Stimulated activated effector memory CD8-positive, alpha-beta T cell treated with anti-CD3 and anti-CD28 coated beads, Interleukin-12 subunit alpha, Interleukin-12 subunit beta, amount 100 ng/mL, for 72 hours (primary cell): ENCODE data around the gene ETV6.

Experiments
- ATAC-seq: fragments of 150-1000 bp; cut with Tn5 transposase; 2 replicates; pipeline ENCODE4 v1.10.0; 2021
- DNase-seq, 2 donors: peaks; one replicate each; pipeline ENCODE4 v3.0.0; 2021 to 2022; ENCODE audit warnings: low spot score in 2 of 2
- H3K27ac Mint-ChIP-seq: one replicate; pipeline ENCODE4 v1.8.0; 2022; ENCODE audit warnings: mild to moderate bottlenecking, mixed read lengths
- H3K36me3 Mint-ChIP-seq: one replicate; pipeline ENCODE4 v1.8.0; 2022; ENCODE audit warnings: mild to moderate bottlenecking, mixed read lengths
- H3K4me1 Mint-ChIP-seq: one replicate; pipeline ENCODE4 v1.8.0; 2022; ENCODE audit warnings: mixed read lengths
- H3K4me3 Mint-ChIP-seq: one replicate; pipeline ENCODE4 v1.8.0; 2022; ENCODE audit warnings: mild to moderate bottlenecking, mixed read lengths
- H3K9me3 Mint-ChIP-seq: one replicate; pipeline ENCODE4 v1.8.0; 2022; ENCODE audit warnings: mixed read lengths

Gene ETV6

DNA sequence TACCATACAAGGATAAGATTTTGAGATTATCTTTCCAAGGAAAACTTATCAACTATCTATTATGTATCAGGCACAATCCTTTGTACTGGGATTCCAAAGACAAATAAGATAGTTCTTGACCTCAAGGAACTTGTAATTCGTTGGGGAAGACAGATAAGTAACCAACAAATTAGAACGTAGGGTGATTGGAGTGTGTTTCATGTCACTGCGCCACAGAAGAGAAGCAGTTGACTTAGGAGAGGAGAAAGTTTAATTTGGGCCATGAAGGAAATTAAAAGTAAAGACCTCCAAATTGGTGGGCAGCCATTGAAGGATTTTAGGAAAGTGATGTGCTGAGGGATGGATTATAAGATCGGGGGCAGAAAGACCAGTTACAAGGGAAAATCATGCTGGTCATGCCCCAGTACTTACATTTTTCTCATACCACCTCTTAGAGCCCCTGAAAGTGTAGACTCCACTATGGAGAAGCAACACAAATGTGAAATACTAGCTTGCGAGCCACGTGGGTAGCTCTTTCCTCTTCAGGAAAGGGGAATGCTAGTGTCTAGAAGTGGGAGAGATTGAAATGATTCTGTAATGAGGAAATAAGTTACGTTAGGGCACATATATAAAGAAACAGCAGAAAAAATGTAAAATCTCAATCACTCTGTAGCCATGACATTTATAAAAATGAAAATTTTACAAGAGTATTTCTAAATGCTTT is 148.7 kb downstream of the ETV6 start:
- Mint-ChIP-seq H3K4me3 (no peak overlapping the region), H3K4me1 (peaks cover 58% of the 10 kb centered on the region), H3K36me3 (peaks cover 17% of the 10 kb centered on the region), H3K27ac (no peak overlapping the region), H3K9me3 (no peaks in the 10 kb centered on the region)
- no peak for ATAC-seq
- DNase-seq: no peak

DNA sequence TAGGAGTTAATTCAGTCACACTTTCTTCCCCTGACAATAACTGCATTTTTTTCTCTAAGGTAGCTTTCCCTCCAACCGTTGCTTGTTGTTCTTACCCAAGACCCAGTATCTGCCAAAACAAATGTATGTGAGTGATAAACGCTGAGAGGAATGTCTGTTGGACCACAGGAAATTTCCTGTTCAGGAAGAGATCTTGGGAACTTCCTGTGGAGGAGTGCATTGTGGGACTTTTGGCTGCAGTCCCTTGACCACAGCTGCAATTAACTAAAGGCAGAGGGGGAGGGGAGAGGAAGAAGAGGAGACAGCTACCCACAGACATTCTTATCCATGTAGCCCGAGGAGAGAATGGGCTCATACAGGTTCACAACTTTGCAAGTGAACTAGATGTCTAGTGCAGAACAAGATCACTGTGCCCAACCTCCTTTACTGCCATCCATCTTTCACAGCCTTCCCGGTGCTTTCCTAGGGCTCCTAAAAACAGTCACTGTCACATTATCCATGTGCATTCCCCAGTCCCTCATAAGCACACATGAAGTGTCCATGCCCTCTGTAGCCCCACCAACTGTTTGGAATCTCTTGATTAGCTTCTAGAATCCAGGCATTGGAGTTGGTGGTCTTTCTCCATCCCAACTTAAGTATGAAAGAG is 149.5 kb downstream of the ETV6 start:
- no peak for ATAC-seq
- Mint-ChIP-seq H3K27ac (peak overlapping the region; percentile 35), H3K4me1 (peaks cover 49% of the 10 kb centered on the region), H3K36me3 (peaks cover 16% of the 10 kb centered on the region), H3K9me3 (no peaks in the 10 kb centered on the region), H3K4me3 (no peak overlapping the region)
- DNase-seq: no peak

DNA sequence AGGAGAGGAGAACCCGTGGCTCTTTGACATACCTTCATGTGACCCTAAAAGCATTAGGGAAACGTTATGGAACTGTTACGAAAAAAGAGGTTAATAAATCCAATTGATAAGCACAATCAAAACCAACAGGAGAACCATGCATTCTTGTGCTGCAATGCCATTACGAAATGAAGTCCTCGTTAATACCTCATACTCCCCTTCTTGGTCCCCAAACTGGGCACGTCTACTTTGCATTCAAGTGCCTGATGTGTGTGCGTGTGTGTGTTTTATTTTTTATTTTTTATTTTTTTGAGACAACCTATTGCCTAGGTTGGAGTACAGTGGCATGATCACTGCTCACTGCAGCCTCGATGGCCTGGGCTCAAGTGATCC is 150.0 kb downstream of the ETV6 start:
- no peak overlapping the region for H3K4me3 Mint-ChIP-seq
- peaks cover 16% of the 10 kb centered on the region for H3K36me3 Mint-ChIP-seq
- ATAC-seq (no peak), DNase-seq (no peak)
- peaks cover 46% of the 10 kb centered on the region for H3K4me1 Mint-ChIP-seq
- peak overlapping the region; percentile 35 for H3K27ac Mint-ChIP-seq
- H3K9me3 Mint-ChIP-seq: no peaks in the 10 kb centered on the region

- Mint-ChIP-seq H3K9me3 (no peaks in the 10 kb centered on the region), H3K4me3 (no peak overlapping the region), H3K4me1 (peaks cover 51% of the 10 kb centered on the region), H3K27ac (no peak overlapping the region), H3K36me3 (peaks cover 13% of the 10 kb centered on the region)
- no peak for DNase-seq
- no peak for ATAC-seq
Observed at GRCh38 chr12:11801643-11802042, 152.2 kb downstream of the ETV6 start.

DNA sequence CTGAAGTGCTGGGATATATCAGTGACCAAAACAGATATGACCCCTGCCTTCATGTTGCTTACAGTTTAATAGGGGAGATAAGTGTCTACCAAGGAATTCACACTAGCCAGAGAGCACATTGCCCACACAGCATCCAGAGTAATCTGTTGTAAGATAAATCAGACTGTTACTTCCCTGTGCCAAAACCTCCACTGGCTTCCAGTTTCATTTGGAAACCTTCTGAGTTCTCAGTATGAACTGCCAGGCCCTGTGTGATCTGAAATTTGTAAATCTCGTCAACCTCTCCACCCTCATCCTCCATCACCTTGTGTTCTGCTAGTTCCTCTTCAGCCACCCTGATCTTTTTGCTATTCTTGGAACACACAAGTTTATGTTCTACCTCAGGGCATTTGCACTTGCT is 154.7 kb downstream of the ETV6 start:
- Mint-ChIP-seq H3K27ac (no peak overlapping the region), H3K9me3 (no peaks in the 10 kb centered on the region), H3K36me3 (peaks cover 30% of the 10 kb centered on the region), H3K4me3 (no peak overlapping the region), H3K4me1 (peaks cover 30% of the 10 kb centered on the region)
- no peak for DNase-seq
- ATAC-seq: no peak

DNA sequence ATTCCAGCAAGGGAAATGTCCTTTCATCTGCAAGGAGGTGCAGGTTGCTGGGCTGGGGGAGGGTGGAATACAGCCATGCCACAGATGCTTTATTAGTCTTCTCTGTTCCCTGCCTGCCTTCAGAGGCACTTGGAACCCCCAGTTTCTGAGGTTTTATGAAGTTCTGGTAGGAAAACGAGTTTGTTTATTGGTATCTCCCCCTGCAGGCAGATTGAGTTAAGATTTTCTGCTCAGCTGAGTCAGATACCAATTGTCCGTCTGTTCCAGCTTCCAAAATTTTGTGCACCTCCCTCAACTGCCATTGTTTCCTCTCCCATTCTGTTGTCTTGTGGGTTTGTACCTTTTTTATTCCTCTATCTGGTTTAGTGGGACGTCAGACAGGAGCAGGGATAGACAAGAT is 155.6 kb downstream of the ETV6 start:
- no peak for DNase-seq
- H3K4me3 Mint-ChIP-seq: no peak overlapping the region
- no peak overlapping the region for H3K27ac Mint-ChIP-seq
- peaks cover 31% of the 10 kb centered on the region for H3K4me1 Mint-ChIP-seq
- no peaks in the 10 kb centered on the region for H3K9me3 Mint-ChIP-seq
- peaks cover 33% of the 10 kb centered on the region for H3K36me3 Mint-ChIP-seq
- ATAC-seq: no peak

DNA sequence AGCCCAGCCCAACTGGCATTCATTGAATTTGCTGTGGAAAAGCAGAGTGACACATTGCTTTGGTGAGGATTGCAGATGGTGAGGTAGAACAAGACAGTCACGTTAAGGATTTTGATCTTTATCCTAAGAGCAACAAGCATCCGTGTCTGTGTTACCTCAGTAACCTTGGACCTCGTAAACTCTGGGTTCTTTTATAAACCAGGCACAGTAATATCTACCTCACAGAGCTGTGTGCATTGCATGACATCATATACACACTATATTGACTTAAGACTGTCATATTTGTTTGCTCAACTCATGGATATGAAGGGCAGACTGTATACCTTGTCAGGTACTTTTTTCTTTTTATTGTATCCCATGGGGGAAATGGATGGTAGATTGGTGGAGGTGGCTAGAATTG is 156.2 kb downstream of the ETV6 start:
- Mint-ChIP-seq H3K9me3 (no peaks in the 10 kb centered on the region), H3K36me3 (peaks cover 29% of the 10 kb centered on the region), H3K4me3 (no peak overlapping the region), H3K4me1 (peaks cover 32% of the 10 kb centered on the region), H3K27ac (no peak overlapping the region)
- ATAC-seq: no peak
- no peak for DNase-seq

- no peaks in the 10 kb centered on the region for H3K9me3 Mint-ChIP-seq
- ATAC-seq: no peak
Observed at GRCh38 chr12:11807458-11807857, 158.0 kb downstream of the ETV6 start.

GRCh38 chr12:11808931-11809330 is 159.5 kb downstream of the ETV6 start:
- DNase-seq: no peak
- no peaks in the 10 kb centered on the region for H3K9me3 Mint-ChIP-seq
- no peak for ATAC-seq
- H3K4me3 Mint-ChIP-seq: no peak overlapping the region
- peaks cover 43% of the 10 kb centered on the region for H3K4me1 Mint-ChIP-seq
- peaks cover 35% of the 10 kb centered on the region for H3K36me3 Mint-ChIP-seq
- no peak overlapping the region for H3K27ac Mint-ChIP-seq

More at GRCh38 chr12:11807458-11807857, 158.0 kb downstream of the ETV6 start:
- no peak overlapping the region for H3K27ac Mint-ChIP-seq
- no peak for DNase-seq
- peaks cover 35% of the 10 kb centered on the region for H3K36me3 Mint-ChIP-seq
- peaks cover 41% of the 10 kb centered on the region for H3K4me1 Mint-ChIP-seq
- no peak overlapping the region for H3K4me3 Mint-ChIP-seq

- H3K36me3 Mint-ChIP-seq: peaks cover 35% of the 10 kb centered on the region
- H3K4me3 Mint-ChIP-seq: no peak overlapping the region
- no peaks in the 10 kb centered on the region for H3K9me3 Mint-ChIP-seq
- no peak for ATAC-seq
- no peak for DNase-seq
- H3K4me1 Mint-ChIP-seq: peaks cover 48% of the 10 kb centered on the region
- H3K27ac Mint-ChIP-seq: peak overlapping the region; percentile 1
Observed at GRCh38 chr12:11810206-11810545, 160.7 kb downstream of the ETV6 start.

DNA sequence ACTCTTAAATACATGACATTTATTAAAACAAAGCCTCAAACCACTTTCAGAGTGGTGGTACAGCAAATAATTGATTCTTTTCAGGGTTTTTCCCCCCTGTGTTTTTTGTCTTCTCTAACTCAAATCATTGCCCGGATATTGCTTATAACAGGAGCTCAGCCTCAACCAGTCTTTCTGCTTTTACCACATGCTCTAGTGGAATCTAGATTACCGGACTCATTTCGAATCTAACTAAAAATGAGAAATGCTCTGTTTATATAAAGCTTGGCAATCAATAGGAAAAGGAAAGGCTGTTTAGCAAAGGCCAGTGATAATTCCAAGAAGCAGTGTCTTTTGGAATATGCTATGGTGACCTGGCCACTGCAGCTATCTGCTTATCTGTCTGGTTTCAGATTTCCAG is 161.5 kb downstream of the ETV6 start:
- Mint-ChIP-seq H3K4me1 (peaks cover 41% of the 10 kb centered on the region), H3K4me3 (no peak overlapping the region), H3K36me3 (peaks cover 35% of the 10 kb centered on the region), H3K27ac (peak overlapping the region; percentile 1), H3K9me3 (no peaks in the 10 kb centered on the region)
- ATAC-seq: peak; percentile 76
- no peak for DNase-seq

- Mint-ChIP-seq H3K36me3 (peaks cover 35% of the 10 kb centered on the region), H3K9me3 (no peaks in the 10 kb centered on the region), H3K27ac (peak overlapping the region; percentile 3), H3K4me3 (no peak overlapping the region), H3K4me1 (peaks cover 38% of the 10 kb centered on the region)
- ATAC-seq (no peak), DNase-seq (no peak)
Observed at GRCh38 chr12:11812241-11812585, 162.7 kb downstream of the ETV6 start.

DNA sequence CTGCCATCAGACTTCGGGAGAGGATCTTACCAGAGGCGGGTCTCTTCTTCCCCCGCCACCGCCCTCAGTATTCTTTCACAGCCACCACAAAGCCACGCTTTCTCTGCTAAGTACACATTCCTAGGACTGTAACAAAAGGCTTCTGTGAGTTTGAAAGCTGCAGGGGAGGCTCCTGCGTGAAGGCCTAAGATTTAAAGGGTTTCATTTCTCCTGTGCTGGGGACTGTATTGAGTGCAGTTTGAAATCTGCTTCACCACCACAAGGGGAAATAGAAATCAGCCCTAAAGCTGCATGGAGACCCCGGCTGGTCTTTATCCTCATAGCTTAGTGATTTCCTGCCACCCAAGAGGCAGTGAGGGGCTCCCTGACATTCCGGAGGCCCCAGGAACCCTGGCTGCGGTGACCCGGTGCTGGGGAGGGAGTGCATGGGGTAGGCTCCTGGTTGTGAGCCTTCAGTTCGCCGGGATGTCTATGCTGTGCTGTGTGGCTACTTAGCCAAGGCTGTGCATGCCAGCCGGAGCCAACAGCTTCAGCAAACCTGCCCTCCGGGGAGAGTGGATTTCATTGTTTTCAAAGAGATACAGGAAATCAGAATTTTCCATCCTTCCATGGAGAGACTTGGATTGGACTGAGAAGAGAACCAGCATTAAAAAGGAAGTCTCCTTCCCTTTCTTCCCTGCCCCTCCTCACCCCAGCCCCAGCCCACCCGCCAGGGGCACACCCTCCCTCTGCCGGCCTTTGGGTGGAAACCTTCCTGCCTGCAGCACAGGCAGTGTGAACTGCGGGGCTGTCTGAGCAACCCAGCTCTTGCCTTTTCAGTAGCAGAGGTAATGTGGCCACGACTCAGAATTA is 163.3 kb downstream of the ETV6 start:
- ATAC-seq: peak; percentile 35
- Mint-ChIP-seq H3K4me1 (peaks cover 41% of the 10 kb centered on the region), H3K4me3 (no peak overlapping the region), H3K9me3 (no peaks in the 10 kb centered on the region), H3K27ac (peak overlapping the region; percentile 3), H3K36me3 (peaks cover 37% of the 10 kb centered on the region)
- DNase-seq: no peak

DNA sequence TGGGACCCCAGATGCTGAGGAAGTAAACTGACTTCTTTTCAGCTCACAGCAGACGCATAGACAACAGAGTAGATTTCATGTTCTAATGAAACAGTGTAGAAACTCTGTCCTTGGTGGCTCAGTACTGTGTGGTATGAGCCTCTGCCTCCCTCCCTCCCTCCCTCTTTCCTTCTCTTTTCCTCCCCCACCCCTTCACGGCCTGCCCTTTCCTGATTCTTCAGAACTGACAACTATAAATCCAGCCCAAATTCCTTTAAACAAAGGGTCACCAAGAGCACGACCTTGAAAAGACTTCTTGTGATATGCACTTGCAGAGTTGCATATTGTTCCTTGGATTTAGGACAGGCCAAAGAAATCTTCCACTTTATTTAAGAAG is 164.0 kb downstream of the ETV6 start:
- ATAC-seq (no peak), DNase-seq (no peak)
- Mint-ChIP-seq H3K4me3 (no peak overlapping the region), H3K9me3 (no peaks in the 10 kb centered on the region), H3K36me3 (peaks cover 36% of the 10 kb centered on the region), H3K4me1 (peaks cover 44% of the 10 kb centered on the region), H3K27ac (no peak overlapping the region)

GRCh38 chr12:11814374-11814773 is 164.9 kb downstream of the ETV6 start:
- H3K36me3 Mint-ChIP-seq: peaks cover 26% of the 10 kb centered on the region
- peaks cover 38% of the 10 kb centered on the region for H3K4me1 Mint-ChIP-seq
- DNase-seq (no peak), ATAC-seq (peak; percentile 83)
- no peak overlapping the region for H3K4me3 Mint-ChIP-seq
- peak overlapping the region; percentile 70 for H3K27ac Mint-ChIP-seq
- H3K9me3 Mint-ChIP-seq: no peaks in the 10 kb centered on the region

DNA sequence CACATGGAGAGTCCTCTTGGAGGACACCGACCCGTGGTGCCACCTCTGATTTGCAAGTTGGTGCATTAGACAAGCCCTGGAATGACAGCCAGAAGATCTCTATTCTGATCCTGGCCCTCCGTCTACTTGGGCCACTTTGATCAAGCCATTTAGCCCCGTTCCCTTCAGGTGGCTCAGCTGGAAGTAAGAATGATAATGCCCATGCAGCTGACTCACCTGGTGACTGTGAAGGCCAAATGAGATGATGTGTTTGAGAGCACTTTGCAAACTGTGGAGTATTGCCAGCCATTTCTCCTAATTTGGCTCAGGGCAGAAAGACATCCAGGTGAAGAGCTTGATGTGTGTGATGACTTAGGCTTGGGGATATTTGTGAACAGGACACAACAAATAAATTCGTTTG is 165.9 kb downstream of the ETV6 start:
- peak overlapping the region; percentile 10 for H3K27ac Mint-ChIP-seq
- no peak for DNase-seq
- ATAC-seq: no peak
- peaks cover 33% of the 10 kb centered on the region for H3K4me1 Mint-ChIP-seq
- H3K9me3 Mint-ChIP-seq: no peaks in the 10 kb centered on the region
- H3K36me3 Mint-ChIP-seq: peaks cover 25% of the 10 kb centered on the region
- H3K4me3 Mint-ChIP-seq: no peak overlapping the region
